ENCODE data around the gene GRWD1. TPM values are rescaled to one million over a fixed set of nuclear protein-coding genes. Genes with fewer than 3 reads are reported as not detected.

GRWD1 gene
- total and polyA plus RNA-seq, 2 of the 13 experiments (the other 11 are each of a cell fraction or from before 2014, with no cell fraction given) = 10.8 to 46.6 TPM

DNA sequence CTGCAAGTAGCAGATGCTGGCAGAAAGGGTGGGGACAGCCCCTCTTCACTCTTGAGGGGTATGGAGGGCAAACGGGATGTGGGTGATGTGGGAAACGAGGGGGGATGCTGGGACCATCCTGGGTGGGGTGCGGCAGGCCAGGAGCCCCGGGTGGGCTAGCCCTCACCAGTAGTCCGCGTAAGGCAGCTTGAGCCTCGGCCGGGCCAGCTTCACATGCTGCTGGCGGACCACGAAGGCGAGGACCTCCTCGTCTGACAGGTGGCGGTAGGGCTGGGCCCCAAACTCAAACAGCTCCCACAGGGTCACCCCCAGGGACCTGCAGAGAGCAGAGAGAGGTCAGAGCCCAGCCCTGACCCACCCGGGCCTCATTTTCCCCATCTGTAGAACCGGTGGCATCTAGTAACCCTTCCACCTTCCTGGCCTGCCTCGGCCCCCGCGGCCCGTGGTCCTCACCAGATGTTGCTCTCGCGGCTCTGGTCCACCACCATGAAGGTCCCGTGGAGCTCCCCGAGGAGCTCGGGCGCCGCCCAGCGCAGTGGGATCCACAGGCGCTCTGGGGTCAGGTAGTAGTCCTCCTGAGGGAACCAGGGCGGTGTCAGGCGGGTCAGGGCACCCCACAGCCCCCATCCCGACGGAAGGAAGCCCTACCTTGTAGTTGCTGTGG, 55.2 kb downstream of the GRWD1 start (continued):
- TF ChIP-seq, protein P1, sequence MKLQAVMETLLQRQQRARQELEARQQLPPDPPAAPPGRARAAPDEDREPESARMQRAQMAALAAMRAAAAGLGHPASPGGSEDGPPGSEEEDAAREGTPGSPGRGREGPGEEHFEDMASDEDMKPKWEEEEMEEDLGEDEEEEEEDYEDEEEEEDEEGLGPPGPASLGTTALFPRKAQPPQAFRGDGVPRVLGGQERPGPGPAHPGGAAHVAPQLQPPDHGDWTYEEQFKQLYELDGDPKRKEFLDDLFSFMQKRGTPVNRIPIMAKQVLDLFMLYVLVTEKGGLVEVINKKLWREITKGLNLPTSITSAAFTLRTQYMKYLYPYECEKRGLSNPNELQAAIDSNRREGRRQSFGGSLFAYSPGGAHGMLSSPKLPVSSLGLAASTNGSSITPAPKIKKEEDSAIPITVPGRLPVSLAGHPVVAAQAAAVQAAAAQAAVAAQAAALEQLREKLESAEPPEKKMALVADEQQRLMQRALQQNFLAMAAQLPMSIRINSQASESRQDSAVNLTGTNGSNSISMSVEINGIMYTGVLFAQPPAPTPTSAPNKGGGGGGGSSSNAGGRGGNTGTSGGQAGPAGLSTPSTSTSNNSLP (IDR thresholded peaks at IDR 0.05; ENCODE audit: low read depth, low read length) = no peak
- TF ChIP-seq, protein P2, sequence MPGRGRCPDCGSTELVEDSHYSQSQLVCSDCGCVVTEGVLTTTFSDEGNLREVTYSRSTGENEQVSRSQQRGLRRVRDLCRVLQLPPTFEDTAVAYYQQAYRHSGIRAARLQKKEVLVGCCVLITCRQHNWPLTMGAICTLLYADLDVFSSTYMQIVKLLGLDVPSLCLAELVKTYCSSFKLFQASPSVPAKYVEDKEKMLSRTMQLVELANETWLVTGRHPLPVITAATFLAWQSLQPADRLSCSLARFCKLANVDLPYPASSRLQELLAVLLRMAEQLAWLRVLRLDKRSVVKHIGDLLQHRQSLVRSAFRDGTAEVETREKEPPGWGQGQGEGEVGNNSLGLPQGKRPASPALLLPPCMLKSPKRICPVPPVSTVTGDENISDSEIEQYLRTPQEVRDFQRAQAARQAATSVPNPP (CRISPR knock-in tag; IDR thresholded peaks at IDR 0.05) = no peak
- TF ChIP-seq MIER3 (CRISPR knock-in tag; IDR thresholded peaks at IDR 0.05; ENCODE audit: borderline replicate concordance) = no peak
- no peak for TF ChIP-seq ARNT (IDR thresholded peaks at IDR 0.05)
- TF ChIP-seq, protein P3, sequence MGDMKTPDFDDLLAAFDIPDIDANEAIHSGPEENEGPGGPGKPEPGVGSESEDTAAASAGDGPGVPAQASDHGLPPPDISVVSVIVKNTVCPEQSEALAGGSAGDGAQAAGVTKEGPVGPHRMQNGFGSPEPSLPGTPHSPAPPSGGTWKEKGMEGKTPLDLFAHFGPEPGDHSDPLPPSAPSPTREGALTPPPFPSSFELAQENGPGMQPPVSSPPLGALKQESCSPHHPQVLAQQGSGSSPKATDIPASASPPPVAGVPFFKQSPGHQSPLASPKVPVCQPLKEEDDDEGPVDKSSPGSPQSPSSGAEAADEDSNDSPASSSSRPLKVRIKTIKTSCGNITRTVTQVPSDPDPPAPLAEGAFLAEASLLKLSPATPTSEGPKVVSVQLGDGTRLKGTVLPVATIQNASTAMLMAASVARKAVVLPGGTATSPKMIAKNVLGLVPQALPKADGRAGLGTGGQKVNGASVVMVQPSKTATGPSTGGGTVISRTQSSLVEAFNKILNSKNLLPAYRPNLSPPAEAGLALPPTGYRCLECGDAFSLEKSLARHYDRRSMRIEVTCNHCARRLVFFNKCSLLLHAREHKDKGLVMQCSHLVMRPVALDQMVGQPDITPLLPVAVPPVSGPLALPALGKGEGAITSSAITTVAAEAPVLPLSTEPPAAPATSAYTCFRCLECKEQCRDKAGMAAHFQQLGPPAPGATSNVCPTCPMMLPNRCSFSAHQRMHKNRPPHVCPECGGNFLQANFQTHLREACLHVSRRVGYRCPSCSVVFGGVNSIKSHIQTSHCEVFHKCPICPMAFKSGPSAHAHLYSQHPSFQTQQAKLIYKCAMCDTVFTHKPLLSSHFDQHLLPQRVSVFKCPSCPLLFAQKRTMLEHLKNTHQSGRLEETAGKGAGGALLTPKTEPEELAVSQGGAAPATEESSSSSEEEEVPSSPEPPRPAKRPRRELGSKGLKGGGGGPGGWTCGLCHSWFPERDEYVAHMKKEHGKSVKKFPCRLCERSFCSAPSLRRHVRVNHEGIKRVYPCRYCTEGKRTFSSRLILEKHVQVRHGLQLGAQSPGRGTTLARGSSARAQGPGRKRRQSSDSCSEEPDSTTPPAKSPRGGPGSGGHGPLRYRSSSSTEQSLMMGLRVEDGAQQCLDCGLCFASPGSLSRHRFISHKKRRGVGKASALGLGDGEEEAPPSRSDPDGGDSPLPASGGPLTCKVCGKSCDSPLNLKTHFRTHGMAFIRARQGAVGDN (CRISPR knock-in tag; IDR thresholded peaks at IDR 0.05) = peak; percentile 80; the same call in 1 of the 2 replicates
- no peak for TF ChIP-seq NFATC3 (CRISPR knock-in tag; IDR thresholded peaks at IDR 0.05)
- TF ChIP-seq TAF15 (IDR thresholded peaks at IDR 0.05; ENCODE audit: low read depth, low read length, poor library complexity, severe bottlenecking) = no peak
- no peak for TF ChIP-seq ZNF775 (CRISPR knock-in tag; IDR thresholded peaks at IDR 0.05; ENCODE audit: borderline replicate concordance)
- no peak for TF ChIP-seq ZNF224 (CRISPR knock-in tag; IDR thresholded peaks at IDR 0.05)
- no peak for TF ChIP-seq ZNF143 (CRISPR knock-in tag; IDR thresholded peaks at IDR 0.05)
- TF ChIP-seq, protein P4, sequence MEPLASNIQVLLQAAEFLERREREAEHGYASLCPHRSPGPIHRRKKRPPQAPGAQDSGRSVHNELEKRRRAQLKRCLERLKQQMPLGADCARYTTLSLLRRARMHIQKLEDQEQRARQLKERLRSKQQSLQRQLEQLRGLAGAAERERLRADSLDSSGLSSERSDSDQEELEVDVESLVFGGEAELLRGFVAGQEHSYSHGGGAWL (CRISPR knock-in tag; IDR thresholded peaks at IDR 0.05) = no peak
- no peak for TF ChIP-seq PAWR (CRISPR knock-in tag; IDR thresholded peaks at IDR 0.05; ENCODE audit: borderline replicate concordance)
- no peak for TF ChIP-seq ZFX (CRISPR knock-in tag; IDR thresholded peaks at IDR 0.05; ENCODE audit: low read depth)
- TF ChIP-seq, protein P5, sequence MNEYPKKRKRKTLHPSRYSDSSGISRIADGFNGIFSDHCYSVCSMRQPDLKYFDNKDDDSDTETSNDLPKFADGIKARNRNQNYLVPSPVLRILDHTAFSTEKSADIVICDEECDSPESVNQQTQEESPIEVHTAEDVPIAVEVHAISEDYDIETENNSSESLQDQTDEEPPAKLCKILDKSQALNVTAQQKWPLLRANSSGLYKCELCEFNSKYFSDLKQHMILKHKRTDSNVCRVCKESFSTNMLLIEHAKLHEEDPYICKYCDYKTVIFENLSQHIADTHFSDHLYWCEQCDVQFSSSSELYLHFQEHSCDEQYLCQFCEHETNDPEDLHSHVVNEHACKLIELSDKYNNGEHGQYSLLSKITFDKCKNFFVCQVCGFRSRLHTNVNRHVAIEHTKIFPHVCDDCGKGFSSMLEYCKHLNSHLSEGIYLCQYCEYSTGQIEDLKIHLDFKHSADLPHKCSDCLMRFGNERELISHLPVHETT (CRISPR knock-in tag; conservative IDR thresholded peaks at IDR 0.05) = no peak
- TF ChIP-seq TBP (CRISPR knock-in tag; IDR thresholded peaks at IDR 0.05) = no peak
- no peak for TF ChIP-seq ZNF101 (CRISPR knock-in tag; IDR thresholded peaks at IDR 0.05; ENCODE audit: borderline replicate concordance, low read depth)
- no peak for TF ChIP-seq TCF12 (IDR thresholded peaks at IDR 0.05)
- 0 out of 2 replicates have a peak, but pooled peaks have one; percentile 34 for TF ChIP-seq TCF12 (CRISPR knock-in tag; IDR thresholded peaks at IDR 0.05)
- TF ChIP-seq, protein P6, sequence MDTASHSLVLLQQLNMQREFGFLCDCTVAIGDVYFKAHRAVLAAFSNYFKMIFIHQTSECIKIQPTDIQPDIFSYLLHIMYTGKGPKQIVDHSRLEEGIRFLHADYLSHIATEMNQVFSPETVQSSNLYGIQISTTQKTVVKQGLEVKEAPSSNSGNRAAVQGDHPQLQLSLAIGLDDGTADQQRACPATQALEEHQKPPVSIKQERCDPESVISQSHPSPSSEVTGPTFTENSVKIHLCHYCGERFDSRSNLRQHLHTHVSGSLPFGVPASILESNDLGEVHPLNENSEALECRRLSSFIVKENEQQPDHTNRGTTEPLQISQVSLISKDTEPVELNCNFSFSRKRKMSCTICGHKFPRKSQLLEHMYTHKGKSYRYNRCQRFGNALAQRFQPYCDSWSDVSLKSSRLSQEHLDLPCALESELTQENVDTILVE (CRISPR knock-in tag; IDR thresholded peaks at IDR 0.05) = no peak

Measured in HepG2 (cell line).